Measurements from ENCODE around the gene CLDN9.
A peak's percentile ranks its signal among the peaks of the same experiment; 100 is the strongest.

The CLDN9 gene

DNA sequence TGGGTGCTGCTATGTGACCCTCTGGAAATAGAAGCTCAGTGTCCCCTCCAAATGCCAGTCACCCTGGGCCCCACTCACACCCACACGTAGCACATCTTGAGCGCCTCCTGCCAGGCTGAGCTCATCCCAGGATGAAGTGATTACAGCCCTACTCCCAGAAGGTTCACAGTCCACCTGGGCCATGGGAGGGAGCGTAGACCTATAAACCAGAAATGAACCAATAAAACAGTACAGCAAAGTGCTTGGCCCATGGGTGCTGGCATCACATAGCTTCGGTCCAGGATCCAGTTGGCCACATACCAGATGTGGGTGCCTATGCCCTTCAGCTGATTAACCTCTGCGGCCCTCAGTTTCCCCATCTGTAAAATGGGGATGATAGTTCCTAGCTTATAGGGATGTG, 26.2 kb downstream of the CLDN9 start:
- TF ChIP-seq, protein P1, sequence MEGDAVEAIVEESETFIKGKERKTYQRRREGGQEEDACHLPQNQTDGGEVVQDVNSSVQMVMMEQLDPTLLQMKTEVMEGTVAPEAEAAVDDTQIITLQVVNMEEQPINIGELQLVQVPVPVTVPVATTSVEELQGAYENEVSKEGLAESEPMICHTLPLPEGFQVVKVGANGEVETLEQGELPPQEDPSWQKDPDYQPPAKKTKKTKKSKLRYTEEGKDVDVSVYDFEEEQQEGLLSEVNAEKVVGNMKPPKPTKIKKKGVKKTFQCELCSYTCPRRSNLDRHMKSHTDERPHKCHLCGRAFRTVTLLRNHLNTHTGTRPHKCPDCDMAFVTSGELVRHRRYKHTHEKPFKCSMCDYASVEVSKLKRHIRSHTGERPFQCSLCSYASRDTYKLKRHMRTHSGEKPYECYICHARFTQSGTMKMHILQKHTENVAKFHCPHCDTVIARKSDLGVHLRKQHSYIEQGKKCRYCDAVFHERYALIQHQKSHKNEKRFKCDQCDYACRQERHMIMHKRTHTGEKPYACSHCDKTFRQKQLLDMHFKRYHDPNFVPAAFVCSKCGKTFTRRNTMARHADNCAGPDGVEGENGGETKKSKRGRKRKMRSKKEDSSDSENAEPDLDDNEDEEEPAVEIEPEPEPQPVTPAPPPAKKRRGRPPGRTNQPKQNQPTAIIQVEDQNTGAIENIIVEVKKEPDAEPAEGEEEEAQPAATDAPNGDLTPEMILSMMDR (IDR thresholded peaks at IDR 0.05; ENCODE audit: extremely low read depth, missing control alignments), result no peak
- no peak for DNase-seq (ENCODE audit: low spot score)

DNA sequence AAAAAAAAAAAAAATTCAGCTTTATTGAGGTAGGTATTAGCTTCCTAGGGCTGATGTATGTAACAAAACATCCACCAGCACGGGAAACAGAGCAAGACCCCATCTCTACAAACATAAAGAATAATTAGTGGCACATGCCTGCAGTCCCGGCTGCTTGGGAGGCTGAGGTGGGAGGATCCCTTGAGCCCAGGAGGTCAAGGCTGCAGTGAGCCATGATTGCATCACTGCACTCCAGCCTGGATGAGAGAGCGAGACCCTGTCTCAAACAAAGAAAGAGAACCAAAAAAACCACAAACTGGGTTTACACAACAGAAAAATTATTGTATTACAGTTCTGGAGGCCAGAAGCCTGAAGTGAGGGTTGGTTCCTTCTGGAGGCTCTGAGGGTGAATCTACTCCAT, 29.7 kb downstream of the CLDN9 start:
- no peak for DNase-seq (ENCODE audit: low spot score)
- TF ChIP-seq, protein P1 (IDR thresholded peaks at IDR 0.05; ENCODE audit: extremely low read depth, missing control alignments), result no peak

DNA sequence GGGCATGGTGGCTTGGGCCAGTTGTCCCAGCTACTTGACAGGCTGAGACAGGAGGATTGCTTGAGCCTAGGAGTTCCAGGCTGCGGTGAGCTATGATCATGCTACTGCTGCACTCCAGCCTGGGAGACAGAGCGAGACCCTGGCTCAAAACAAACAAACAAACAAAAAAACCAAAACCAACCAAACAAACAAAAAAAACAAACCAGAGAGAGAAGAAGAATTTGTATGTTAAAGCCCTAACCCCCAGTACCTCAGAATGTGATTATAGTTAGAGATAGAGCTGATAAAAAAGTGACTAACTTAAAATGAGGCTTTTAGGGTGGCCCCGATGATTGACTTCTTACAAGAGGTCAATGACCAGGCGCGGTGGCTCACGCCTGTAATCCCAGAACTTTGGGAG, 32.0 kb downstream of the CLDN9 start:
- no peak for DNase-seq (ENCODE audit: low spot score)
- TF ChIP-seq, protein P1 (IDR thresholded peaks at IDR 0.05; ENCODE audit: extremely low read depth, missing control alignments), result no peak

DNA sequence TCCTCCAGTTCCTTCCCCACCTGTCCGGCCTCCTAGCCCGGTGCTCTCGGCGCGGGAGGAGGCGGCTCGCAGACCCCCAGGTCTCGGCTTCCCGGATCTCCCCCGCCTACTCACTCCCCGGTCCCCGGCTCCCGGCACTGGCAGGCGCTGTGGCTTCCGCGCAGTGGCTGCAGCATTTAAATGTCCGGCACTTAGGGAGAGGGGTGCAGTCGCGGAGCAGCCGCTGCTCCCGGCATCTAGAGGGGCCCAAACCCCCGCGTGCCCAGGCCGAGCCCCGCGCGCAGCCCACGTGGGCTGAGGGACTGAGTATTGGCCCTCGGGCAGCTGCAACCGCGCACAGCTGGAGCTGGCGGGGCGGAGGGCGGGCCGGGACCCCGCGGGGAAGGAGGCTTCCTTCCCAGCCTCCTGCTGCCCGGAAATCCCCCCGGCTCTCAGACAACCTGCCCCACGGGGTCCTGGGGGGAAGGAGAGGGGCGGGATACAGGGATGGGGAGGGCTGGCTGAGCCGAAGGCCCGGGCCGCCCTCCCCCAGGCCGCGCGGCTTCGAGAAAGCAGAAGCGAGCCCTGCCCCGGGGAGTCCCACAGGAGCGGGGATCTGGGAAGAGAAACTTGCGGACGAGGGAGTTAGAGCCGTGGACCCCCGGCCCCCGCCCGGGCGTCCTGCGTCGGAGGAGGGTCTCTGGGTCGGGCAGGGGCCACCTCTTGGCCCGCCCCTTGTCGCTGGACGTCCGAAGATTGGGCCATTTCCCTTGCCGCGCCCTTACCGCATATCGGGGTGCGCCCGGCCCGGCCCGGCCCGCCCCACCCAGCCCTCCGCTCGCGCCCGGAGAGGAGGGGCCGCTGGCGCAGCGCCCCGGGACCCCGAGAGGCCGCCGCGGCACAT, 33.3 kb downstream of the CLDN9 start, which contains the start of gene MMP25:
Gene MMP25, plus strand, starts transcription at position 804 of the 883 bp plus-strand sequence. CDS start 357 bp downstream, outside the sequence.
- DNase-seq (ENCODE audit: low spot score), result peak; percentile 84
- TF ChIP-seq, protein P1 (IDR thresholded peaks at IDR 0.05; ENCODE audit: extremely low read depth, missing control alignments), result no peak

DNA sequence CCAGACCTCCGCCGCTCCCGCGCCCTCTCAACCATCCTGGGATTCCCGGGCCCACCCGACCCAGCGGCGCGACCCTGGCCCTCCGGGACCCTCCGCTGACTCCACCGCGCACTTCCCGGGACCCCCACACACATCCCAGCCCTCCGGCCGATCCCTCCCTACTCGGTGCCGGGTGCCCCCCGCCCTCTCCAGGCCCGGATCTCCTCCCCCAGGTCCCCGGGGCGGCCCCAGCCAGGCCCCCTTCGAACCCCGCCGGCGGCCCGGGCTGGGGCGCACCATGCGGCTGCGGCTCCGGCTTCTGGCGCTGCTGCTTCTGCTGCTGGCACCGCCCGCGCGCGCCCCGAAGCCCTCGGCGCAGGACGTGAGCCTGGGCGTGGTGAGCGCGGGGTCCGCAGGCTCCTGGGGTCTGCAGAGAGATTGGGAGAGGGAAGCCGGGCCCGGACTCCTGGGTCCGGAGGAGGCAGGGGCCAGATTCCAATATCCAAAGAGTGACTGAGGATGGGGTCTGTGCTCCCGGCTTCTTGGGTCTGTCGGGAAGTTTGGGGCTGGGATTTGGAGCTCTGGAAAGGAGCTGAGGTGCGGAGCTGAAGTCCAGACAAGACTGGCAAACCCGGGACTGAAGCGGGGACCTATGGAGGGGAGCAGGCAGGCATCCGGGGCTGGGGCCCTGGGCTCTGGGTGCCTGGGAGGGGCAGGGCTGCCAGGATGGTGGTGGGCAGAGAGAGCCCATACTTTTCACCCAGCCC, 34.1 kb downstream of the CLDN9 start:
- DNase-seq (ENCODE audit: low spot score), result peak; percentile 74

DNA sequence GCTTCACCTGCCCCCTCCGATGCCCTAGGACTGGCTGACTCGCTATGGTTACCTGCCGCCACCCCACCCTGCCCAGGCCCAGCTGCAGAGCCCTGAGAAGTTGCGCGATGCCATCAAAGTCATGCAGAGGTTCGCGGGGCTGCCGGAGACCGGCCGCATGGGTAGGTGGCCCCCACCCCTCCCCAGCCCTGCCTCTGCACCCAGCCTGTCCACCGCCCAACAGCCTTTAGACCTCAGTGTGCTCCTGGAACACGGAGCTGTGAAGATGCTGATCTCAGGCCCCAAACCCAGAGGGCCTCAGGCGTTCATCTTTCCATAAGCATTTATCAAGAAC, 34.6 kb downstream of the CLDN9 start:
- DNase-seq (ENCODE audit: low spot score), result no peak
- TF ChIP-seq, protein P1 (IDR thresholded peaks at IDR 0.05; ENCODE audit: extremely low read depth, missing control alignments), result no peak

More for the DNA sequence above, 34.1 kb downstream of the CLDN9 start:
- TF ChIP-seq, protein P1 (IDR thresholded peaks at IDR 0.05; ENCODE audit: extremely low read depth, missing control alignments), result no peak

DNA sequence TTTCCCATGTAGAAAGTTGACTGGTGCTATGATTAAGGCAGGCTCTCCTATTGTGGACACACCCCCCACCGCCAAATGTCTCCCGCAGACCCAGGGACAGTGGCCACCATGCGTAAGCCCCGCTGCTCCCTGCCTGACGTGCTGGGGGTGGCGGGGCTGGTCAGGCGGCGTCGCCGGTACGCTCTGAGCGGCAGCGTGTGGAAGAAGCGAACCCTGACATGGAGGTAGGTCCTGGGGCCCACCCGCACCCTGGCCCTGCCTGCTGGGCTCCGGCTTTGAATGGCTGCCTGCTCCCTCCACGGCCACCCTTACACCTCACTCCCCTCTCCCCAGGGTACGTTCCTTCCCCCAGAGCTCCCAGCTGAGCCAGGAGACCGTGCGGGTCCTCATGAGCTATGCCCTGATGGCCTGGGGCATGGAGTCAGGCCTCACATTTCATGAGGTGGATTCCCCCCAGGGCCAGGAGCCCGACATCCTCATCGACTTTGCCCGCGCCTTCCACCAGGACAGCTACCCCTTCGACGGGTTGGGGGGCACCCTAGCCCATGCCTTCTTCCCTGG, 37.3 kb downstream of the CLDN9 start:
- TF ChIP-seq, protein P1 (IDR thresholded peaks at IDR 0.05; ENCODE audit: extremely low read depth, missing control alignments), result no peak
- DNase-seq (ENCODE audit: low spot score), result no peak

Data from GM20000 (cell line).